ENCODE results near the gene CCR9. TPM values are rescaled to one million over a fixed set of nuclear protein-coding genes. Genes with fewer than 3 reads are reported as not detected.

Gene CCR9
- total and polyA plus RNA-seq, 7 donors = 0.55 TPM; not detected in 6

DNA sequence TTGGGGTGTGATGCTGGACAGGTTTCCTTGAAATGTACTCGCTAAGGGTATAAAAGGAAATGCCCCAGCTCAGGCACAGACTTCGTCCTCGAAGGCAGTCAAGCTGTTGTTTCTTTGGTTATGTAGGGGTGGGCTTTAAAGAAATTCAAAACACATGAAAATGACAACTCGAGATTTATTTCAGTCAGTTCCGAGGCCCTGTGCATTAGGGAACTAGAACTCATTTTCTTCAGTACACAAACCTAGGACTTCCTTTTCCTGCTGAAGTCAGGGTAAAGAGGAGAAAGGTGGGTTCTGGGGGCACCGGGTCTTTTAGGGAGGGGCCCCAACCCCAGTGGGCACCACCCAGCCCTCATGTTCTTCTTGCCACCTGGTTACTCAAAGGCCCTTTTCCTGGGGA lies 7.7 kb downstream of the CCR9 start:
- no peak for DNase-seq
- H3K27ac ChIP-seq = no peak overlapping the region
- no peak for TF ChIP-seq POLR2A (IDR thresholded peaks at IDR 0.05)
- TF ChIP-seq, protein P1, sequence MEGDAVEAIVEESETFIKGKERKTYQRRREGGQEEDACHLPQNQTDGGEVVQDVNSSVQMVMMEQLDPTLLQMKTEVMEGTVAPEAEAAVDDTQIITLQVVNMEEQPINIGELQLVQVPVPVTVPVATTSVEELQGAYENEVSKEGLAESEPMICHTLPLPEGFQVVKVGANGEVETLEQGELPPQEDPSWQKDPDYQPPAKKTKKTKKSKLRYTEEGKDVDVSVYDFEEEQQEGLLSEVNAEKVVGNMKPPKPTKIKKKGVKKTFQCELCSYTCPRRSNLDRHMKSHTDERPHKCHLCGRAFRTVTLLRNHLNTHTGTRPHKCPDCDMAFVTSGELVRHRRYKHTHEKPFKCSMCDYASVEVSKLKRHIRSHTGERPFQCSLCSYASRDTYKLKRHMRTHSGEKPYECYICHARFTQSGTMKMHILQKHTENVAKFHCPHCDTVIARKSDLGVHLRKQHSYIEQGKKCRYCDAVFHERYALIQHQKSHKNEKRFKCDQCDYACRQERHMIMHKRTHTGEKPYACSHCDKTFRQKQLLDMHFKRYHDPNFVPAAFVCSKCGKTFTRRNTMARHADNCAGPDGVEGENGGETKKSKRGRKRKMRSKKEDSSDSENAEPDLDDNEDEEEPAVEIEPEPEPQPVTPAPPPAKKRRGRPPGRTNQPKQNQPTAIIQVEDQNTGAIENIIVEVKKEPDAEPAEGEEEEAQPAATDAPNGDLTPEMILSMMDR (IDR thresholded peaks at IDR 0.05) = no peak
- TF ChIP-seq POLR2AphosphoS5 (IDR thresholded peaks at IDR 0.05) = no peak
- TF ChIP-seq EP300 (IDR thresholded peaks at IDR 0.05) = no peak
- H3K36me3 ChIP-seq = no peaks in the 10 kb centered on the region
- no peak overlapping the region for H3K4me3 ChIP-seq
- H3K27me3 ChIP-seq = no peaks in the 10 kb centered on the region
- no peaks in the 10 kb centered on the region for H3K9me3 ChIP-seq
- intact Hi-C loops (cut with DNase I) = no loop called here
- 45 to 81% methylated on average over 6 of the region's 6 CpGs for WGBS, 2 donors
- H3K4me1 ChIP-seq = peaks cover 0 to 15% (median 9%) of the 10 kb centered on the region in 4 donors

DNA sequence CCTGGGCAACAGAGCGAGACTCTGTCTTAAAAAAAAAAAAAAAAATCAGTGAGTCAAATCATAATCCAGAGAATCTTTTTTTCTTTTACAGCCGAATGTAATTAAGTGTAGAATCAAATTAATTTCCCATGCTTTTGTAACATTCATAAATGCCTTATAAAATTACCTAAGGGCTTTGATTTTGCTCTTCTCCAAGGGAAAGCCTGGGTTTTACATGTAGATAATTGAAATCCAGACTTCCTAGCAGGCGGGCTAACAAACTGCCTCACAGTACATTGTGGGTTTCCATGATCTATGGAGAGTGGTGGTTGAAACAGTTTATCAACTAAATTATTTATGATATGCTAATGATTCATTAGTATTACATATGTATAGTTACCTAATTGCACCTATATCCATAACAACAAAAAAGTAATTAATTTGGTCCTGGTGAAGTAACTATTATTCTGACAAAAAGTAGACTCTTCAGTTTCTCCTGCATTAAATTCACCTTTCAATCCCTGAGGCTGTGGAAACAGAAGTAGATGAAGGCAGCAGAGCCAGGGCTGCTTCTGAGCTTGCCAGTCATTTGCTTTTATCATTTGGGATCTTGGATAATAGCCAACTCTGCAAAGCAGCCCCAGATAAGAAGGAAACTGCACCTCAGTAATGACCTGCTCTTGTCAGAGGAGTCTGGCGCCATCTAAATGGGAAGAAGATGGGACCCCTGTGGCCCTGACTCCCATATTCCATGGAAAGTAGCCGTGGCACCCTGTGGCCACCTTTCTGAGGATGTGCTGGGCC lies 9.5 kb downstream of the CCR9 start:
- Histone ChIP-seq H3K4me3 (no peak overlapping the region), H3K9me3 (no peaks in the 10 kb centered on the region), H3K27ac (no peak overlapping the region), H3K4me1 (peaks cover 0 to 15% (median 9%) of the 10 kb centered on the region in 4 donors), H3K36me3 (no peaks in the 10 kb centered on the region), H3K27me3 (no peaks in the 10 kb centered on the region)
- DNase-seq = no peak
- TF ChIP-seq, protein P1 (IDR thresholded peaks at IDR 0.05) = no peak
- TF ChIP-seq POLR2AphosphoS5 (IDR thresholded peaks at IDR 0.05) (no peak), EP300 (IDR thresholded peaks at IDR 0.05) (no peak)
- WGBS, 2 donors = 94 to 96% methylated on average over 5 of the region's 5 CpGs
- intact Hi-C loops (cut with DNase I) = no loop called here

DNA sequence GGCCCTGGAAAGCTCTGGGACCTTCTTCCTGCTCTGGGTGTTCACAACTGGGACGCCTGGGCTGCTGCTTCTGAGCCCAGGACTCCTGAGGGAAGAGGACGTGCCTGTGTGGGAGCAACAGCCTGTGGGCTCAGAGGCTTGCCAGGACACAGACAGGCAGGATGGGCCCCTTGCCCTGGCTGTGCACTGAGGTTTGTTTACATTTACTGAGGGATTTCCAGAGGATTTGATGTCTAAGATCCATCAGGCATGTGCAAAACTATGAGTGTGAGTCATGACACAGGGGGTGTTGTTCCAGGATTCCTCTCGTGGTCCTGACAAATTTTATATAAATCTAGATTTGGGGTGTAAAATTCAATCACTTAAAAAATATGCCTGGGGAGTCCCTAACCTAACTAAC lies 10.6 kb downstream of the CCR9 start:
- intact Hi-C loops (cut with DNase I) = no loop called here
- peaks cover 0 to 15% (median 9%) of the 10 kb centered on the region in 4 donors for H3K4me1 ChIP-seq
- WGBS, 2 donors = 72 to 79% methylated on average over 3 of the region's 3 CpGs
- no peaks in the 10 kb centered on the region for H3K27me3 ChIP-seq
- no peak overlapping the region for H3K4me3 ChIP-seq
- H3K27ac ChIP-seq = peak overlapping the region in 1 of 4 donors; percentile 10
- TF ChIP-seq POLR2AphosphoS5 (IDR thresholded peaks at IDR 0.05) = no peak
- TF ChIP-seq POLR2A (IDR thresholded peaks at IDR 0.05) = no peak
- no peak for TF ChIP-seq EP300 (IDR thresholded peaks at IDR 0.05)
- TF ChIP-seq, protein P1 (IDR thresholded peaks at IDR 0.05) = no peak
- no peaks in the 10 kb centered on the region for H3K9me3 ChIP-seq
- H3K36me3 ChIP-seq = no peaks in the 10 kb centered on the region
- no peak for DNase-seq

DNA sequence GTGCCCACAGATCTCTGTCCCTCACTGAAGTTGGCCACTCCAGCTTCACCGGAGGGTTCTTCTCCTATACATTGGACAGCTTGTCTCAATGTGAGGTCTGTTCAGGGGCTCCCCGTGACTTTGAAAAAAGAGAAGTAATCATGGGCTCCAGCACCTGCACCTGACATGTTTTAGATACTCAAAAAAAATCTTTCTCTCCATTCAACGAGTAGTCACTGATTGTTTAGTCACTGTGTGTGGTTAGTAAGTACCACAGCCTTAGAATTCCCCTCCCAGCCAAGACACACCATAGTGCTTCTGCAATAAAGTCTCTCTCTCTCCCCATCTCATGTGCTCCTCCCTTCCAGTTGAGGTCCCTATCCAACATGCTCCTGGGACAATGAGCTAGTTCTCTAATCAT lies 18.6 kb downstream of the CCR9 start:
- no peak for TF ChIP-seq POLR2A (IDR thresholded peaks at IDR 0.05)
- no peak for TF ChIP-seq POLR2AphosphoS5 (IDR thresholded peaks at IDR 0.05)
- TF ChIP-seq, protein P1 (IDR thresholded peaks at IDR 0.05) = no peak
- TF ChIP-seq EP300 (IDR thresholded peaks at IDR 0.05) = no peak
- Histone ChIP-seq H3K4me3 (no peak overlapping the region), H3K36me3 (no peaks in the 10 kb centered on the region), H3K27me3 (no peaks in the 10 kb centered on the region), H3K9me3 (no peaks in the 10 kb centered on the region), H3K4me1 (no peaks in the 10 kb centered on the region), H3K27ac (no peak overlapping the region)
- intact Hi-C loops (cut with DNase I) = no loop called here
- 65 to 79% methylated on average over 3 of the region's 3 CpGs for WGBS, 2 donors
- DNase-seq = no peak
